ENCODE data around the gene ARMC9.
"Not testable (repeated sequence)": the region's sequence is repeated elsewhere in the genome, so short reads cannot be mapped to it uniquely, and the experiment has no call there.

Gene ARMC9

GRCh38 chr2:231388725-231389346 lies 190.4 kb downstream of the ARMC9 start:
- DNase-seq = no peak

GRCh38 chr2:231390667-231391066 lies 192.2 kb downstream of the ARMC9 start:
- no peak for DNase-seq

- no peak for DNase-seq
These were observed 193.6 kb downstream of the ARMC9 start for GRCh38 chr2:231391981-231392380.

- no peak for DNase-seq
These were observed 194.2 kb downstream of the ARMC9 start for GRCh38 chr2:231392431-231393148.

GRCh38 chr2:231393149-231394131 lies 195.0 kb downstream of the ARMC9 start:
- DNase-seq = no peak

- DNase-seq = no peak
These were observed 196.0 kb downstream of the ARMC9 start for GRCh38 chr2:231394211-231395141.

- DNase-seq = no peak
These were observed 197.0 kb downstream of the ARMC9 start, which contains the start of gene B3GNT7 for GRCh38 chr2:231395188-231396057. B3GNT7 (plus strand) TSS chr2:231395710; CDS start chr2:231395804, 94 bp downstream.

GRCh38 chr2:231396058-231396821 lies 197.8 kb downstream of the ARMC9 start:
- no peak for DNase-seq

GRCh38 chr2:231397011-231397927 lies 198.8 kb downstream of the ARMC9 start:
- DNase-seq = no peak

- no peak for DNase-seq
These were observed 199.5 kb downstream of the ARMC9 start for GRCh38 chr2:231397928-231398294.

GRCh38 chr2:231398585-231398984 lies 200.2 kb downstream of the ARMC9 start:
- no peak for DNase-seq

GRCh38 chr2:231399046-231399852 lies 200.8 kb downstream of the ARMC9 start:
- DNase-seq = no peak

- no peak for DNase-seq
These were observed 201.6 kb downstream of the ARMC9 start for GRCh38 chr2:231399853-231400680.

GRCh38 chr2:231400681-231401080 lies 202.2 kb downstream of the ARMC9 start:
- DNase-seq = not testable (repeated sequence)

- DNase-seq = not testable (repeated sequence)
These were observed 202.7 kb downstream of the ARMC9 start for GRCh38 chr2:231401101-231401500.

GRCh38 chr2:231403421-231404182 lies 205.2 kb downstream of the ARMC9 start:
- DNase-seq = not testable (repeated sequence)

- not testable (repeated sequence) for DNase-seq
These were observed 205.8 kb downstream of the ARMC9 start for GRCh38 chr2:231404183-231404578.
